Activated naive CD4-positive, alpha-beta T cell treated with anti-CD3 and anti-CD28 coated beads, Interleukin-2, amount 50 U/mL, for 24 hours (primary cell): Measurements from ENCODE around the gene IL1R1.
A peak's percentile ranks its signal among the peaks of the same experiment; 100 is the strongest.
"Not testable (repeated sequence)": the region's sequence is repeated elsewhere in the genome, so short reads cannot be mapped to it uniquely, and the experiment has no call there.

Experiments
- H3K27ac Mint-ChIP-seq: one replicate; pipeline ENCODE4 v1.8.0; 2021; ENCODE audit warnings: mild to moderate bottlenecking, mixed read lengths
- H3K27me3 Mint-ChIP-seq: one replicate; pipeline ENCODE4 v1.8.0; 2021; ENCODE audit warnings: mixed read lengths
- H3K36me3 Mint-ChIP-seq: one replicate; pipeline ENCODE4 v1.8.0; 2021; ENCODE audit warnings: mixed read lengths
- H3K4me1 Mint-ChIP-seq: one replicate; pipeline ENCODE4 v1.8.0; 2021; ENCODE audit warnings: mixed read lengths
- H3K4me3 Mint-ChIP-seq: one replicate; pipeline ENCODE4 v1.8.0; 2021; ENCODE audit warnings: mild to moderate bottlenecking, mixed read lengths
- H3K9me3 Mint-ChIP-seq: one replicate; pipeline ENCODE4 v1.8.0; 2021; ENCODE audit warnings: mixed read lengths

Gene IL1R1

GRCh38 chr2:102120701-102121159 is 21.8 kb upstream of the IL1R1 start:
- Mint-ChIP-seq H3K36me3 (no peaks in the 10 kb centered on the region), H3K9me3 (no peaks in the 10 kb centered on the region), H3K4me3 (no peak overlapping the region), H3K4me1 (peaks cover 9% of the 10 kb centered on the region), H3K27me3 (no peaks in the 10 kb centered on the region), H3K27ac (no peak overlapping the region)

GRCh38 chr2:102122115-102122514 is 20.4 kb upstream of the IL1R1 start:
- Mint-ChIP-seq H3K27ac (peak overlapping the region; percentile 43), H3K36me3 (no peaks in the 10 kb centered on the region), H3K27me3 (no peaks in the 10 kb centered on the region), H3K4me1 (peaks cover 7% of the 10 kb centered on the region), H3K4me3 (no peak overlapping the region), H3K9me3 (peaks cover 3% of the 10 kb centered on the region)

- Mint-ChIP-seq H3K27me3 (no peaks in the 10 kb centered on the region), H3K27ac (no peak overlapping the region), H3K9me3 (peaks cover 5% of the 10 kb centered on the region), H3K36me3 (no peaks in the 10 kb centered on the region), H3K4me1 (peaks cover 14% of the 10 kb centered on the region), H3K4me3 (no peak overlapping the region)
Measured at GRCh38 chr2:102122909-102123308, 19.6 kb upstream of the IL1R1 start.

GRCh38 chr2:102124421-102124820 is 18.1 kb upstream of the IL1R1 start:
- H3K27me3 Mint-ChIP-seq, H3K27ac Mint-ChIP-seq, H3K9me3 Mint-ChIP-seq, H3K36me3 Mint-ChIP-seq, H3K4me3 Mint-ChIP-seq: not testable (repeated sequence)
- H3K4me1 Mint-ChIP-seq = peaks cover 22% of the 10 kb centered on the region

GRCh38 chr2:102126169-102126568 is 16.4 kb upstream of the IL1R1 start:
- Mint-ChIP-seq H3K4me1 (peaks cover 29% of the 10 kb centered on the region), H3K36me3 (peaks cover 2% of the 10 kb centered on the region), H3K27me3 (no peaks in the 10 kb centered on the region), H3K4me3 (no peak overlapping the region), H3K9me3 (peaks cover 12% of the 10 kb centered on the region), H3K27ac (peak overlapping the region; percentile 47)

- H3K27ac Mint-ChIP-seq = peak overlapping the region; percentile 88
- H3K36me3 Mint-ChIP-seq = peaks cover 7% of the 10 kb centered on the region
- H3K27me3 Mint-ChIP-seq = no peaks in the 10 kb centered on the region
- no peak overlapping the region for H3K4me3 Mint-ChIP-seq
- peaks cover 17% of the 10 kb centered on the region for H3K9me3 Mint-ChIP-seq
- peaks cover 33% of the 10 kb centered on the region for H3K4me1 Mint-ChIP-seq
Measured at GRCh38 chr2:102126660-102127059, 15.9 kb upstream of the IL1R1 start.

- H3K27ac Mint-ChIP-seq = peak overlapping the region; percentile 5
Measured at GRCh38 chr2:102129082-102129481, 13.5 kb upstream of the IL1R1 start.

GRCh38 chr2:102129951-102130646 is 12.4 kb upstream of the IL1R1 start:
- peaks cover 2% of the 10 kb centered on the region for H3K27me3 Mint-ChIP-seq
- H3K36me3 Mint-ChIP-seq = peaks cover 8% of the 10 kb centered on the region
- H3K9me3 Mint-ChIP-seq = peaks cover 24% of the 10 kb centered on the region
- H3K4me1 Mint-ChIP-seq = peaks cover 33% of the 10 kb centered on the region
- H3K27ac Mint-ChIP-seq = no peak overlapping the region
- no peak overlapping the region for H3K4me3 Mint-ChIP-seq

More at GRCh38 chr2:102129082-102129481, 13.5 kb upstream of the IL1R1 start:
- H3K36me3 Mint-ChIP-seq = peaks cover 8% of the 10 kb centered on the region
- no peak overlapping the region for H3K4me3 Mint-ChIP-seq
- peaks cover 24% of the 10 kb centered on the region for H3K9me3 Mint-ChIP-seq
- H3K4me1 Mint-ChIP-seq = peaks cover 33% of the 10 kb centered on the region
- peaks cover 2% of the 10 kb centered on the region for H3K27me3 Mint-ChIP-seq

GRCh38 chr2:102130647-102130991 is 11.9 kb upstream of the IL1R1 start:
- peaks cover 2% of the 10 kb centered on the region for H3K27me3 Mint-ChIP-seq
- H3K36me3 Mint-ChIP-seq = peaks cover 8% of the 10 kb centered on the region
- H3K27ac Mint-ChIP-seq = no peak overlapping the region
- H3K9me3 Mint-ChIP-seq = peaks cover 24% of the 10 kb centered on the region
- no peak overlapping the region for H3K4me3 Mint-ChIP-seq
- H3K4me1 Mint-ChIP-seq = peaks cover 33% of the 10 kb centered on the region

GRCh38 chr2:102131564-102131963 is 11.0 kb upstream of the IL1R1 start:
- Mint-ChIP-seq H3K4me1 (peaks cover 31% of the 10 kb centered on the region), H3K4me3 (no peak overlapping the region), H3K36me3 (peaks cover 8% of the 10 kb centered on the region), H3K9me3 (peaks cover 26% of the 10 kb centered on the region), H3K27ac (peak overlapping the region; percentile 18), H3K27me3 (peaks cover 2% of the 10 kb centered on the region)

GRCh38 chr2:102137138-102137537 is 5.4 kb upstream of the IL1R1 start:
- Mint-ChIP-seq H3K4me3 (peak overlapping the region; percentile 49), H3K9me3 (peaks cover 21% of the 10 kb centered on the region), H3K27ac (peak overlapping the region; percentile 97), H3K36me3 (peaks cover 11% of the 10 kb centered on the region), H3K4me1 (peaks cover 43% of the 10 kb centered on the region), H3K27me3 (peaks cover 16% of the 10 kb centered on the region)

- Mint-ChIP-seq H3K4me3 (peak overlapping the region; percentile 20), H3K27ac (peak overlapping the region; percentile 97), H3K27me3 (peaks cover 22% of the 10 kb centered on the region), H3K9me3 (peaks cover 15% of the 10 kb centered on the region), H3K36me3 (peaks cover 14% of the 10 kb centered on the region), H3K4me1 (peaks cover 48% of the 10 kb centered on the region)
Measured at GRCh38 chr2:102138331-102138730, 4.2 kb upstream of the IL1R1 start.

- H3K27me3 Mint-ChIP-seq = peaks cover 23% of the 10 kb centered on the region
- H3K4me1 Mint-ChIP-seq = peaks cover 48% of the 10 kb centered on the region
- H3K27ac Mint-ChIP-seq = peak overlapping the region; percentile 91
- peaks cover 19% of the 10 kb centered on the region for H3K9me3 Mint-ChIP-seq
- peaks cover 14% of the 10 kb centered on the region for H3K36me3 Mint-ChIP-seq
- H3K4me3 Mint-ChIP-seq = no peak overlapping the region
Measured at GRCh38 chr2:102139851-102140250, 2.7 kb upstream of the IL1R1 start.

- H3K27ac Mint-ChIP-seq = peak overlapping the region; percentile 79
- peaks cover 24% of the 10 kb centered on the region for H3K9me3 Mint-ChIP-seq
- H3K4me1 Mint-ChIP-seq = peaks cover 48% of the 10 kb centered on the region
- no peak overlapping the region for H3K4me3 Mint-ChIP-seq
- H3K27me3 Mint-ChIP-seq = peaks cover 23% of the 10 kb centered on the region
- peaks cover 17% of the 10 kb centered on the region for H3K36me3 Mint-ChIP-seq
Measured at GRCh38 chr2:102140377-102140776, 2.2 kb upstream of the IL1R1 start.

GRCh38 chr2:102141011-102141943 is 1.3 kb upstream of the IL1R1 start:
- H3K27me3 Mint-ChIP-seq = peaks cover 23% of the 10 kb centered on the region
- H3K27ac Mint-ChIP-seq = peak overlapping the region; percentile 46
- H3K4me3 Mint-ChIP-seq = peak overlapping the region; percentile 78
- H3K9me3 Mint-ChIP-seq = peaks cover 28% of the 10 kb centered on the region
- peaks cover 20% of the 10 kb centered on the region for H3K36me3 Mint-ChIP-seq
- peaks cover 48% of the 10 kb centered on the region for H3K4me1 Mint-ChIP-seq
